PFSK-1 (cell line): ENCODE measurements around the gene HIPK2.

Source experiments
- POLR2AphosphoS5 ChIP-seq: IDR thresholded peaks from 2 replicates; pipeline ENCODE4 v1.6.1; 2012; ENCODE audit warnings: low read depth, mild to moderate bottlenecking, control low read depth, low read length, moderate library complexity
- REST ChIP-seq, 2 experiments: IDR thresholded peaks; 2 replicates each; pipeline versions ENCODE4 v1.6.1 to v1.8.0; 2011 to 2012; ENCODE audit warnings: low read depth in 2 of 2, low read length in 2 of 2, control low read depth in 1 of 2, inconsistent platforms in 1 of 2, mild to moderate bottlenecking in 1 of 2, moderate library complexity in 1 of 2; ENCODE audit not compliant: insufficient read depth in 1 of 2

- TF ChIP-seq POLR2AphosphoS5 (no peak), REST (IDR thresholded peaks at IDR 0.05; ENCODE audit: insufficient read depth in 1 of 2, low read depth in 2 of 2, low read length in 2 of 2) (no peak)
These were observed 193.8 kb downstream of the HIPK2 start for GRCh38 chr7:139583826-139584553.
